NCI-H1694 (cell line): ENCODE results near the gene TMEM259.
A peak's percentile ranks its signal among the peaks of the same experiment; 100 is the strongest.
"Not testable (repeated sequence)": the region's sequence is repeated elsewhere in the genome, so short reads cannot be mapped to it uniquely, and the experiment has no call there.

ENCODE experiments used
- DNase-seq: peaks from one replicate; lab custom pipeline; 2025; lab: John Stamatoyannopoulos, UW

TMEM259 gene

DNA sequence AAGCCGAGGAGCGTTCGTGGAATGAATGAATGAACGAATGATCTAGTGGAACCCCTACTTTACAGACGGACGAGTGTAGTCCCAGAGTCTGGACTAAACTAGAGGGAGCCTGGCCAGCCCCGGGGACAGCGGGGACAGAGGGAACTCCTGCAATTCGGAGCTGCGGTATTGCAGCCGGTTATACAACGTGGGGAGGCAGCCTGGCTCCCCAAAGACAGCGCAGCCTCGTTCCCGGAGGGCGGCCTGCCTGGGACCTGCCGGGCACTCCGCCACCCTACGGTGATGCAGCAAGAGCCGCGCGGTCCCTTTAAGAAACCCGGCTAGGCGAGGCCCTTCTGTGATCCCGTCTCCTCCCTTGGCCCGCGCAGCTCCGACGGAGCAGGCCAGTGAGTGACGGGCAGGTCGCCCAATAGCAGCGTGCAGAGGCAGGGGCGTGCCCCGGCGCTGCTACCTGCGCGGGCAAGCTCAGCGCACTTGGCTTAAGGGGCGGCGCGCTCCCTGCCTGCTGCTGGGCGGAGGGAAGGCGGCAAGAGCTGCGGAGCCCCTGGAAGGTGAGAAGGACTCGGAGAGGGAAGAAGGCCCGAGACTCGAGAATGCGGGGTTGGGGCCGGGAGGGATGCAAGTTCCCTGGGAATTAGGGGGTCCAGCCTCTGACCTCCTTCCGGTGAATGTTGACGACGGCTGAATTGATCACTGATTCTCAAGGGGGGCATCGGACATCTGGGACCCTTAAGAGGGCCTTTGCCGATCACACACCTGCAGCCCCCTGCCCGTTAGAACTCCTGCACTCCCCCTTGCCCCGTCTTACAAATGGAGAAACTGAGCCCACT is 18.9 kb upstream of the TMEM259 start, which contains the start of gene ABCA7:
TSS of gene ABCA7 (plus strand) at position 462 of the 830 bp plus-strand sequence. CDS start 1,255 bp downstream, outside the sequence.
- peak; percentile 91 for DNase-seq

DNA sequence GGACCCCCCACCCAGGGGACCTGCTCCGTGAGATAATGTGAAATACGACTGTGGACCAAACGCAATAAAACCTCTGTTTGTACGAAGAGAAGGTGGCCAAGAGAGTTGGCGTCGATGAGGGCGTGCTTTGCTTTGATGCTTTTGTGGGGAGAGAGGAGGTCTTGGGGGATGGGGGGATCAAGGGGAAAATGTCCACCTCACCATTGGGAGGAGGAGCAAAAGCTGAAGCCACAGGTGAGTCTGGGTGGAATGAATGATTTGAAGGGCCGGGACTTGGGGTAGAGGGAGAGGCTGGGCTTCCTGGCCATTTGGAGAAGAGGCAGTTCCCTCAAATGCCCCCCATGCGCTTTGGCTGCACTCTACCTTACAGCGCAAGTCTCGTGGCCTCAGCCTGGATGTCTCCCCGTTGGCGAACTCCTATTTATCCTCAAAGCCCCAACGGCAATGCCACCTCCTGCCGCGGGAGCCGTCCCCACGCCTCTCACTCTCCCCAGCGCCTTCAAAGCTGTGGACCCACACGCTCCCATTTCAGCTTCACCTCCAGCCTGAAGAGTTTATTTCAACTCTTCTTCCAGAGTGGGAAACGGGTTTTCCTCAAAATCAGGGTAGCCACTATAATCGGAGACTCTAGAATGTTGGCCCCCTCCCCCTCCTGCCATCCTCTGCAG is 18.2 kb upstream of the TMEM259 start:
- DNase-seq = no peak

DNA sequence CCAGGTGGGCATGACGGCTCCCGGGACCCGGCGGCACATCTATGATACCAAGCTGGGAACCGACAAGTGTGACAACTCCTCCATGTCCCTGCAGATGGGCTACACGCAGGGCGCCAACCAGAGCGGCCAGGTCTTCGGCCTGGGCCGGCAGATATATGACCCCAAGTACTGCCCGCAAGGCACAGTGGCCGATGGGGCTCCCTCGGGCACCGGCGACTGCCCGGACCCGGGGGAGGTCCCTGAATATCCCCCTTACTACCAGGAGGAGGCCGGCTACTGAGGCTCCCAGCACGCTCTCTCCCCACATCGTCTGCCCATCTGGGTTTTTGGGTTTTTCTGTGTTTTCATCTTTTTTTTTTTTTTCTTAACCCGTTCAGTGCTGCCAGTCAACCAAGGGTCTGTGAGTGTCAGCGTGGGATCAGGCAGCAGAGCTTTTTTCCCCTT is 16.7 kb upstream of the TMEM259 start:
- no peak for DNase-seq

DNA sequence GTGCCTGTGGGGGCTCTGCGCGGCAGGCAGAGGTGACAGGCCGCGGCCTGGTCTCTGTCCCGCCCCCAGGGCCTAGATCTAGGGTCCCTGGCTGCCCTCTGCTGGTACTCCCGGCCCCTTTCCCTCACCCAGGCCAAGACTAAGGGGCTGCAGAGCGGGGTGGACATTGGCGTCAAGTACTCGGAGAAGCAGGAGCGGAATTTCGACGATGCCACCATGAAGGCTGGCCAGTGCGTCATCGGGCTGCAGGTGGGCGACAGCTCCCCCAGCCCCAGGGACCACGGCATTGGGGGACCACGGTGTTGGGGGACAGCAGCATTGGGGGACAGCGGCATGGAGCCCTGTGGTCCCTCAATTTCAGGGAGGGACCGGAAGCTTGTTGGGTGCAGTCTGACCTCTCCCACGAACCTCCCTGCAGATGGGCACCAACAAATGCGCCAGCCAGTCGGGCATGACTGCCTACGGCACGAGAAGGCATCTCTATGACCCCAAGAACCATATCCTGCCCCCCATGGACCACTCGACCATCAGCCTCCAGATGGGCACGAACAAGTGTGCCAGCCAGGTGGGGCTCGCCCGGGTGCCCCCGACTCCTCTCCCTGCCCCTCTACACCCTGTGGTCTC is 15.2 kb upstream of the TMEM259 start:
- DNase-seq = no peak

DNA sequence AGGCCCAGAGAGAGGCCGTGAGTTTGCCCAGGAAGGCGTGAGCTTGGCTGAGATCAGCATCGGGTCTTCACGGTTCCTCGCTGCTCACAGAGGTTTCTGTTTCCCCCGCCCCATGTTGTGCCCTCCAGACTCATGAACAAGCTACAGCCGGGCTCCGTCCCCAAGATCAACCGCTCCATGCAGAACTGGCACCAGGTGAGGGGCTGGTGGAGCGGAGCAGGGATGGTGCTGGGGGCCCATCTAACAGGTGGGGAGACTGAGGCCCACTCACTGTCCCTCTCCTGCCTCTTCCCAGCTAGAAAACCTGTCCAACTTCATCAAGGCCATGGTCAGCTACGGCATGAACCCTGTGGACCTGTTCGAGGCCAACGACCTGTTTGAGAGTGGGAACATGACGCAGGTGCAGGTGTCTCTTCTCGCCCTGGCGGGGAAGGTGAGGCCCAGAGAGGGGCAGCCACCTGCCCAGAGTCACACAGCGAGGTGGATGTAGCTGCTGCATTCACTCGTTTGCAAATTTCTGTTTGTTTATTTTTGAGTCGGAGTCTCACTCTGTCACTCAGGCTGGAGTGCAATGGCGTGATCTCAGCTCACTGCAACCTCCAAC is 11.4 kb upstream of the TMEM259 start:
- DNase-seq = no peak

DNA sequence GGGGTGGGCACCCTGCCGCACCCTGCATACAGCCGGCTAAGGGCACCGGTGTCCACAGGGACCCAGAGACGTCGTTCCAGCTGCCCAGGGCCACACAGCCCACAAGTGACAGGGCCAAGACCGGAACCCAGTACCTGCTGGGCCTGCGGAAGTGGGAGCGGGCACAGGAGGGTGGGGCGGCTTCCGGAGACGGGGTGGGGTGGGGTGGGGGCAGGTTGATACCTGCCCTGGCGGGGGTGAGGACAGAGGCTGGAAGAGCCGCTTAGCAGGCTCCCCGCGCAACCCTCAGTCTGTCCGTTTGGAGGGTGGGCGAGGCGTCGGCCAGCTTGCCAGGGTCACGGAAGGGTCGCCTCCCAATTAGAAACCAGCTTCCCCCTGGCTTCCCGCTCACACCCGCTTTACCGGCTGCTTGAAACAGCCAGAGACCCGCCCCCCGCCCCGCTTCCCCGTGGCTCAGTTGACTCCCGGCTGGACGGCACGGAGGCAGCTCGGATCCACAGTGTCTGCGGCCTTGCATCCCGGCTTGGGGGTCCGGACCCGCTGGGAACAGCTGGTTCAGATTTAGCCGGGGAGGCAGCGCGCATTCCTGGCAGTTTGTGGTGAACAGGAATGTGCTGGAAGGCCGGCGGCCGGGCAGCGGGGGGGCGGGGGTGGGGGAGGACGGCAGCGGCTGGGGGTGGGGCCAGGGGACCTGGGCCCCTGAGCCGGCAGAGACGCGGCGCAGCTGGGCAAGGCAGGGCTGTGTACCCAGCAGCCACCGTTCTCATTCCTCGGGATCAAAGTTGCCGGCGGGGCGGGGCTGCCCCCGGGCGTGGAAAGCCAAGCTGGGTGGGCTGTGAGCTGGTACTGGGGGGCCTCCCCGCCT is 7.4 kb upstream of the TMEM259 start:
- DNase-seq = no peak

DNA sequence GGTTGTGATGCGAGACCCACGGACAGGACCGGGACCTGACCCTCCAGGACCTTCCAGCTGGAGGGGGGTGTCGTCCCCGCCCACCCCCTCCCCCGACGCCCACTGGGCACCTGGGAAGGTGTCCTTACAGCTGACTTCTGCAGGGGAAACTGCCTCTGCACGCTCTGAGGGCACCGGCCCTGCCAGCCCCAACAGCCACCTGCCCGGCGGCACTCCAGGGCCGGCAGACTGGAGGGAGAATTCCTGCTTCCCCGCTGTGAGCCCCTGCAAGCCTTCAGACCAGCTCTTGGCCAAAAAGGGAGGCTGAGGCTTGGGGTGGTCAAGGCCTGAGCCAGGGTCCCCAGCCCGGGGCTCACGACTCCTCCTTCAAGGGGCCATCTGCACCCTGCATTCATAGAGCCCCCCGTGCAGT is 6.7 kb upstream of the TMEM259 start:
- no peak for DNase-seq

DNA sequence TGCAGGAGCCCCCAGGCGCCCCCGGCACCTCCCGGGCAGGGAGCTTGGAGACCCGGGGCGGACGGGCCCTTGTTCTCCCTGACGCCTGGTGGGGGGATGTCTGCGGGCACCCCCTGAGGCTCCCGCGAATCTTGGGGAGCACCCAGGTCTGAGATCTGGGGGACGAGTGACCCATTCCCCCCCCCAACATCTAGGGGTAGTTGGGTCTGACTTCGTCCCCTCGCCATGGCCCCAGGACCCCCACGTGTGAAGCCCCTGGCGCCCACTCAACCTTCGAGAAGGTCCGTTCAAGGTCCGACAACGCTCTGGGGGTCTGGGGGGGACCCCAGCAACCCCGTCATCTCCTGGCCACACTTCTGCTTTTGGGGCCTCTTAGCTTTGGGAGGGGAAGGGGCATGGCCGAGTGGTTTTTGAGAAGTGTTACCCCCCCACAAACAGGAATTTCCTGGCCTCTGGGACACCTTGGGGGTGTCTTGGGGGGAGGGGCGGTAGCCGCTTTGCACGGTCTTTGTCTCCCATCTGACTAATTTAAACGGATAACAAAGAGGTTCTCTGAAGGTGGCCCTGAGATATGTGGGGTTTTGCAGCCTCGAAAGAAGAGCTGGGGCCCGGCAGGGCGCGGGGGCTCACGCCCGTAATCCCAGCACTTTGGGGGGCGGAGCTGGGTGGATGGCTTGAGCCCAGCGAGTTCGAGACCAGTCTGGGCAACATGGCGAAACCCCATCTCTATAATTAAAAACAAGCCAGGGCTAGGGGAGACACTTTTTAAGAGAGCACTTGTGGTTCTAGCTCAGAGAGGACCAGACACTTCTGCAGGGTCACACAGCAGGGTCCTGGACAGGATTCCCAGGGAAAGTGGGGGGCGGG is 6.1 kb upstream of the TMEM259 start:
- DNase-seq = no peak

DNA sequence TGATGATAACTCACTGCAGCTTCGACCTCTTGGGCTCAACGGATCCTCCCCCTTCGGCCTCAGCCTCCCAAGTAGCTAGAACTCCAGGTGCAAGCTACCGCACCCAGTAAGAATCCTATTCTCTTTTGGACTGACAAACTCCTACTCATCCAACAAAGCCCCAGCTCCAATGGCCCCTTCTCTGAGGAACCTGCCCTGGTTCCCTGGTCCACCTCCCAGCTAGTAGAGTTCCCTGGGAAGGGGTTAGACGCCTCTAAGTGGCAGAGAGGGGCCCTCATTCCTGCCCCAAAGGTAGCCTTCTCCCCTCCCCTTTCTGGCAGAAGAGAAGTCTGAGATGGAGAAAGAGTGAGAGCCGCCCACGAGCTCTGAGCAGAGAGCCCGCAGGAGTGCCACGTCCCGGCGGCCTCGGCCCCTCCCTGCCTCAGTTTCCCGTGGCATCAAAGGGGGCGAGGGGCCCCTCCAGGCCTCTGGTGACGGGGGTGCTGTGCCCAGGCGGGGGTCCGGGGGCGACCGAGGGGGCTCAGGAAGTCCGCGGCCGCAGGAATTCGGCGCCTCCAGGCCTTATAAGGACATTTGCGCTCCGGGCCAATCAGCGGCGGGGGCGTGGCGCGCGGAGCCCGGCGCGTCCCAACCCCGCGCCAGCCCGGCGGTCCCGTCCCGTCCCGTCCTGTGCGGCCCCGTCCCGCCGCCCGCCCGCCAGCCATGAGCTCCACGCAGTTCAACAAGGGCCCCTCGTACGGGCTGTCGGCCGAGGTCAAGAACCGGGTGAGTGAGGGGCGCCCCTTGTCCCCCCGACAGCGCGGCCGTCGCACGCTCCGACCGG is 5.2 kb upstream of the TMEM259 start, which contains the start of gene CNN2:
TSS of gene CNN2 (plus strand) at position 649 of the 823 bp plus-strand sequence. CDS start at position 703, 54 bp downstream.
- DNase-seq = no peak

DNA sequence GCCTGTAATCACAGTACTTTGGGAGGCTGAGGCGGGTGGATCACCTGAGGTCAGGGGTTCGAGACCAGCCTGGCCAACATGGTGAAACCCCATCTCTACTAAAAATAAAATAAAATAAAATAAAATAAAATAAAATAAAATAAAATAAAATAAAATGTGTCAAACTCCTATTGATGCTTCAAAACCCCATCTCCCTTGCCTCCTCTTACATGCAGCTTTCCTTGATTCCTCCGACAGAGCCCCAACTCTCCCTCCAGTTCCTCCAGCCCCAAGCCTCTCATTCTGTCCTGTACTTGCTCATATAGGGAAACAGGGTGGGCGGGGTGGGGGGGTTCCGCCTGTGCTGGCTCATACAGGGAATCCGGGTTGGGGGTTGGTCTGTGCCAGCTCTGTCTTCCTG is 4.2 kb upstream of the TMEM259 start:
- DNase-seq = not testable (repeated sequence)

DNA sequence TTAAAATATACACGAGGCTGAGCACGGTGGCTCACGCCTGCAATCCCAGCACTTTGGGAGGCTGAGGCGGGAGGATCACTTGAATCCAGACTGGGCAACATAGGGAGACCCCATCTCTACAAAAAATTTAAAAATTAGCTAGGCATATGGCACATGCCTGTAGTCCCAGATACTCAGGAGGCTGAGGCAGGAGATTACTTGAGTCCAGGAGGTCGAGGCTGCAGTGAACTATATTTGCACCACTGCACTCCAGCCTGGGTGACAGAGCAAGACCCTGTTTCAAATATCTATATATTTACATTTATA is 2.9 kb upstream of the TMEM259 start:
- not testable (repeated sequence) for DNase-seq

DNA sequence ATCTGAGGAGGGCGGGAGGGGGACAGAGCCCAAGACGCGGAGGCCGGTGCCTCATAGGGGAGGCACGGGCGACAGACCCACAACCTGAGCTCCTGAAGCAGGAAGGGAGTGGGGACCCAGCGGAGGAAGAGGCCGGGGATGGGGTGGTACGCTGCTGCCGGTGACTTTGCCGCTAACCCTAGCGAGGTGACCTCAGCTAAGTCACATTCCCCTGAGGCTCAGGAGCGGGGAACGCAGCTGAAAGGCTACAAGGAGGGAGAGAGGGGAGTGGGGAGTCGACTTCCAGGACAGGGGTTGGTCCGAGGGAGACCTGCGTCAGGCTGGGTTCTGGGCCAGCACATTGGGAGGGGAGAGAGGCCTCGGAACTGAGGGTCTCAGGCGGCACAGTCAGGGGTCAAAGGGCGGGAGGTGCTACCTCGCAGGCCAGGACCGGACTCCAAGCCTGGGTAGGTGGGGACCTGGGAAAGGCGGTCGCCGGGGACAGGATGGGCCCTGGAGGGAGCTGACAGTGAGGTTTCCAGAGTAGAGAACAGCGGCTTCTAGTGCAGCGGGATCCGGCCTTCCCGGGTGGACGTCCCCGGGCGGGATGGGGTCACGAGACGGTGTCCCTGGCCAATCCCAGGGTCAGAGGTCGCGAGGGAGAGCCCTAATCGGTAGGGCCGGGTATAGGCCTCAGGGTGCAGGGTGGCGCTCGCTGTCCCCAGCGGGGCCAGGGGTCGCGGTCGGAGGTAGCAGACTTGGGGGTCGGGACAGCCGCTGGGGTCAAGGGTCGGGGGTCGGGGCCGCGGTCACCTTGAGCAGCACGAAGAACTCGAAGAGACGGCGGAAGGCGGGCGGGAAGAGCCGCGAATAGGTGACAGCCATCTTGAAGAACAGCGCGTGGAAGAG is 699 bp downstream of the TMEM259 start:
- DNase-seq = no peak

DNA sequence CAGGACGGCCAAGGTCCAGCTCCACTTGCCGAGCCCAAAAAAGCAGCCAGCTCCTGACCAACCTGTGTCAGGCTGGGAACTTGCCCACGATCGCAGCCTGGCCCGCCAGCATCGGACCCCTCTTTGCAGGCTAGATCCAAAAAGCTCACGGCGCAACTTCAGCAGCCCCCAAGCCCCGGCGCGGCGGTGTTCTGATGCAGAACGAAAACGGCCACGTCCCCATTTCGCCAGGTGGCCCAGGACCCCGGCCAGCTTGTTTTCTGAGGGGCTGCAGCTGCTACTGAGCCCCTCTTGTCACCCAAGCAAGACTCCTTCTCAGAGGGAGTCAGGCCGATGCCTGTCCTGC is 1.3 kb downstream of the TMEM259 start:
- DNase-seq = no peak

DNA sequence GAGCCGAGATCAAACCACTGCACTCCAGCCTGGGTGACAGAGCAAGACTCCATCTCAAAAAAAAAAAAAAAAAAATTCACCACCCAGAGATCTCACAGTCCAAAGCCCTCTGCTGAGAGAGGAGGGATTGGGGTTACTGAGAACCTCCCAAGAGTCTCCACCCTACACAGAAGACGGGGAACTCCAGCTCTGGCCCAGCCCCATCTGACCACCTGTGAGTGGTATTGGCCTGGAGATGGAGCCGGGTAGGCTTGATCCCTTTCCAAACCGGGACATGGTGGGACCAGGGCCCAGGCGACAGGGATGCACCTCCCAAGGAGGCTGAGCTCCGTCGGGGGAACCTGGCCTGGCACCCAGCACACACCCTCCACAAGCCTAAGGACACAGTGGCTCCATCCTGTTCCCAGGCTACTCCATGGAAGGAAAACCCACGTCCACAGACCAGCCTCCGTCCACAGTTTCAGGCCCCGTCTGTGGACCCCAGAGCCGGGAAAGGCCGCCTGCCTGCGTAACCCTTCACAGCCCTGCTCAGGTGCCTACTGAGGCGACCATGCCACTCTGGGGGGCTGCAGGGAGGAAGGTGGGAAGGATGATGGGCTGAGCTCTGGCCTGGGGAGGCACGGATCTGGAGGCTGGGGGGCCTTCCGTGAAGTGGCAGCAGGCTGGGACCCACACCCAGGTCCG is 1.8 kb downstream of the TMEM259 start:
- no peak for DNase-seq

DNA sequence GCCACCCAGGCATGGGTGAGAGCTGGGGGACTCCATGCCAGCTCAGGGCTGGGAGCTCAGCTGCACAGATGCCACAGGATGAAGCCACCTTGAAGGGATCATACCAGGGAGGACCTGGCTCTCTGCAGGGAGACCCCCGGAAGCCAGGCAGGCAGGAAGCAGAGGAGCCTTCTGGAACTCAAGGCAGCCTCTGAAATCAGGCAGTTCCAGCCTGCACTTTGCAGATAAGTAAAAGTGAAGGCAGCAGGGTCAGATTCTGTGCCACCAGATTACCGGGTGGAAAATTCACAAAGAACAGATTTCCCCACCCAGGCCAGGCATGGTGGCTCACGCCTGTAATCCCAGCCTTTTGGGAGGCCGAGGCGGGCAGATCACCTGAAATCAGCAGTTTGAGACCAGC is 2.5 kb downstream of the TMEM259 start:
- DNase-seq = no peak

DNA sequence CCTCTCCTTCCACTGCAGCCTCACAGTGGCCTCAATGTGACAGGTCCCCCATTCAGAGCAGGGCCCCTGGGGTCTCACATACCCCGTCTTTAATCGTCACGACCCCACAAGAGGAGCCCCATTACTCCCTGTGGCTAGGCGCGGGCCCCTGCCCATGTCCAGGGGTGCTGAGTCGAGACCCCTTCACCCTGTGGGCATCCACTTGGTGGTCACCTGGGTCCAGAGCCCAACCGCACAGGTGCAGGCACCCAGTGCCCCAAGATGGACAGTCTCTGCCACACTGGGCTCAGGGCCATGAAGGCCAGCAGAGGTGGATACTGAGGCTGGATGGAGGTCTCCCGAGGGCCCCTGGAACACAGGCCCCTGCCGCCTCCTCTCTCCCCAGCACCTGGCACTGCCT is 3.0 kb downstream of the TMEM259 start:
- no peak for DNase-seq

DNA sequence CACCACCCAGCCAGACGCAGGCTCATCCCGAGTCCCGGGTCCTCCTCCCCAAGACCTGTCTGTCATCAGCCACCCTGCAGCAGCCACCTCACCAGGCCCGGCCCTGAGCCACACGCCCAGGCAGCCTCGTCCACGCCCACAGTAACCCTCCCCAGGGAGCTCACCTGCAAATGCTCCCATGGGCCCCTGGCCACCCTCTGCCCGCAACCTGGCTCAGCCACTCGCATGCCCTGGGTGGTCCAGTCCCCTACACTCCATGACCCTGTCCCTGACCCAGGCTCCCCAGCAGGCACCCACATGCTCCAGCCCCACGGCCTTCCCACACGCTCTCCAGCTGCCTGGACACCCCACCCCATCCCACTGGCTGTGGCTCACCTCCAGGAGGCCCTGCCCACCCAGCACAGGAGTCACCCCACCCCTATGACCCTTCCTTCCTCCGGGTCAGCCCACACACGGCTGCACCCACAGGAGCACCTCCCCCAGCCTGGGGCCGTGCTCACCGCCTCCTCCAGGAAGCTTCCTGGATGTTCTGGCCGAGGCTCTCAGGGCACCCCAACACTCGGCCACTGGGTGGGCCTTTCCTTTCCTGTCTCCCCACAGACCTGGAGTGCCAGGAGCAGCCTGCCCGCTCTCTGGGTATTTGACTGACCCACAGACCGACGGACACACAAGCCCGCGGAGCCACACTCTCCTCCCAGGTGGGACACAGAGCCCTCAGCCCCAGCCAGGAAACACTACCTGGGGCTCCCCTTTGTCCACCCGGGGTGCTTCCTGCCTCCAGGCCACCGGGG is 3.6 kb downstream of the TMEM259 start:
- no peak for DNase-seq
